Suprapubic skin (tissue), 4 donors: ENCODE results near the gene PLEKHG7. TPM values are rescaled to one million over a fixed set of nuclear protein-coding genes. Genes with fewer than 3 reads are reported as not detected.

ENCODE experiments used
- DNase-seq, 2 donors: peaks; one replicate each; pipeline ENCODE4 v3.0.0-alpha.2; 2019; ENCODE audit warnings: low spot score in 2 of 2
- H3K27ac ChIP-seq: fragments of 200-600 bp; sonication (generic); one replicate; pipeline ENCODE4 v1.5.1; 2019
- H3K27me3 ChIP-seq: fragments of 200-600 bp; sonication (generic); one replicate; pipeline ENCODE4 v1.5.1; 2019
- H3K36me3 ChIP-seq: fragments of 200-600 bp; sonication (generic); one replicate; pipeline ENCODE4 v1.5.1; 2019
- H3K4me1 ChIP-seq: fragments of 200-600 bp; sonication (generic); one replicate; pipeline ENCODE4 v1.5.1; 2019
- H3K4me3 ChIP-seq: fragments of 200-600 bp; sonication (generic); one replicate; pipeline ENCODE4 v1.5.1; 2019; ENCODE audit warnings: mild to moderate bottlenecking
- H3K9me3 ChIP-seq: fragments of 200-600 bp; sonication (generic); one replicate; pipeline ENCODE4 v1.5.1; 2019
- EP300 ChIP-seq: sonication (generic); formaldehyde crosslinking; IDR thresholded peaks from one replicate; pipeline ENCODE4 v1.6.1; 2017; ENCODE audit warnings: antibody characterized with exemption
- POLR2A ChIP-seq, 2 donors: fragments of 450-650 bp; IDR thresholded peaks; one replicate each; pipeline ENCODE4 v1.6.1; 2017; ENCODE audit warnings: antibody characterized with exemption in 2 of 2, mild to moderate bottlenecking in 2 of 2, moderate library complexity in 2 of 2
- POLR2AphosphoS5 ChIP-seq, 3 donors: sonication (generic); formaldehyde crosslinking; IDR thresholded peaks; one replicate each; pipeline ENCODE4 v1.6.1; 2017; ENCODE audit warnings: antibody characterized with exemption in 3 of 3
- WGBS: methylation state at CpG from one replicate; pipeline ENCODE4 v1.1.5; 2018; 5-methylcytosine and 5-hydroxymethylcytosine counted together
- total RNA-seq, 4 donors: library from RNA; depleted of rRNA; stranded (reverse); fragments of >200 nt; gene quantifications; one replicate each; pipeline ENCODE4 v1.1.0, GENCODE V29; 2016
- TF ChIP-seq, protein P1 (sequence below), 2 donors: fragments of 200-600 bp in 1 of 2; fragments of 450-650 bp in 1 of 2; sonication (generic) in 1 of 2; IDR thresholded peaks; one replicate each; pipeline ENCODE4 v1.5.1; 2016 to 2019; ENCODE audit warnings: antibody characterized with exemption in 2 of 2, mild to moderate bottlenecking in 1 of 2, moderate library complexity in 1 of 2

PLEKHG7 gene
- total RNA-seq, 4 donors from 2014 or later, result not detected

DNA sequence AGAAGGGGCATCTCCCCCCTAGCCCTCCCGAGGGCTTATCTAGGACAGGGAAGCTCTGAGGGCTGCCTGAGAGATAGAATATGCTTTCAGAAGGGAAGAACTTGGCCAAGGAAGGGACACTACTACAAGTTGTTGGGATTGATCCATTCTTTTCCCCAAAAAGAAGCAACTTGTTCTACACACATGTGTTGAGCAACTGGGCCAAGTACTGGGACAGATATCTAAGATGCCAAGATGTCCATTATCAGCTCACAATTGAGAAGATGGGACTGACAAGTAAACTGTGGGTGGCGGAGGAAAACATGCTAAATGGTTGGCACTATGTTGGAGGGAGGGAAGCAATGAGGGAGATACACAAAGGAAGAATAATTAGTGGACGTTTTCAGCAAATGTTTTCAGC is 30.9 kb downstream of the PLEKHG7 start:
- no peak for DNase-seq
- Histone ChIP-seq H3K9me3 (no peaks in the 10 kb centered on the region), H3K27me3 (no peaks in the 10 kb centered on the region), H3K4me1 (peaks cover 25% of the 10 kb centered on the region), H3K36me3 (no peaks in the 10 kb centered on the region), H3K4me3 (no peak overlapping the region), H3K27ac (no peak overlapping the region)
- TF ChIP-seq EP300, result no peak
- TF ChIP-seq POLR2AphosphoS5 (IDR thresholded peaks at IDR 0.05), result no peak
- TF ChIP-seq POLR2A (IDR thresholded peaks at IDR 0.05), result no peak
- TF ChIP-seq, protein P1, sequence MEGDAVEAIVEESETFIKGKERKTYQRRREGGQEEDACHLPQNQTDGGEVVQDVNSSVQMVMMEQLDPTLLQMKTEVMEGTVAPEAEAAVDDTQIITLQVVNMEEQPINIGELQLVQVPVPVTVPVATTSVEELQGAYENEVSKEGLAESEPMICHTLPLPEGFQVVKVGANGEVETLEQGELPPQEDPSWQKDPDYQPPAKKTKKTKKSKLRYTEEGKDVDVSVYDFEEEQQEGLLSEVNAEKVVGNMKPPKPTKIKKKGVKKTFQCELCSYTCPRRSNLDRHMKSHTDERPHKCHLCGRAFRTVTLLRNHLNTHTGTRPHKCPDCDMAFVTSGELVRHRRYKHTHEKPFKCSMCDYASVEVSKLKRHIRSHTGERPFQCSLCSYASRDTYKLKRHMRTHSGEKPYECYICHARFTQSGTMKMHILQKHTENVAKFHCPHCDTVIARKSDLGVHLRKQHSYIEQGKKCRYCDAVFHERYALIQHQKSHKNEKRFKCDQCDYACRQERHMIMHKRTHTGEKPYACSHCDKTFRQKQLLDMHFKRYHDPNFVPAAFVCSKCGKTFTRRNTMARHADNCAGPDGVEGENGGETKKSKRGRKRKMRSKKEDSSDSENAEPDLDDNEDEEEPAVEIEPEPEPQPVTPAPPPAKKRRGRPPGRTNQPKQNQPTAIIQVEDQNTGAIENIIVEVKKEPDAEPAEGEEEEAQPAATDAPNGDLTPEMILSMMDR (IDR thresholded peaks at IDR 0.05), result no peak
- WGBS, result 70% methylated on average over 3 of the region's 3 CpGs

DNA sequence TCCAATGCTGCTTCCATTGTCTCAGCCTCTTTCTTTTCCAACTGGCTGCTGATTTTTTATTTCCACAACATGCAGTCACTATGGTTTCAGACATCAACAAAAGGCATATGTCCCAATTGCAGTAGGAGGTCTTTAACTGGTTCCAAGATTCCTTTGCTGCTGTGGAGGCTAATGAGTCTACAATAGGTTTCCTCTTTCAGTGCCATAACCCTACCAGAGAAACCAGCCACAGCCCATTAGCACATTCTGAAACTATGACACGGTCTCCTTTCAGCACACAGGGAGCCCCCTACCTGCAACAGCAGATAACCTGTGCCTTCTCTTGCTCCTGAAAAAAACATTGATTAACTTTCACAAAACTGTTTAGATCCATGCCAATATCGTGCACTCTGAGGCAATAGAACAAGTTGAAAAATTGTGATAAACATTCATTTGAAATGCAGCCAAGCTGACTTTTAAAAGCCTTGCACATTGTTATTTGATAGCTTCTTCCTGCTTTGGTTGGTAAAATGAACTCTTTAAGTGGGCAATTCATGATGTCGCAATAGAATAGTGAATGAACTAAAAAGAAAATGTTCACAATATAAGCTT is 32.4 kb downstream of the PLEKHG7 start:
- Histone ChIP-seq H3K4me3 (no peak overlapping the region), H3K4me1 (peaks cover 25% of the 10 kb centered on the region), H3K9me3 (no peaks in the 10 kb centered on the region), H3K27ac (peak overlapping the region; percentile 66), H3K36me3 (no peaks in the 10 kb centered on the region), H3K27me3 (no peaks in the 10 kb centered on the region)
- 25% methylated on average over 3 of the region's 3 CpGs for WGBS
- TF ChIP-seq POLR2AphosphoS5 (IDR thresholded peaks at IDR 0.05) (no peak), EP300 (no peak), POLR2A (IDR thresholded peaks at IDR 0.05) (no peak)
- TF ChIP-seq, protein P1 (IDR thresholded peaks at IDR 0.05), result no peak
- DNase-seq, result no peak

DNA sequence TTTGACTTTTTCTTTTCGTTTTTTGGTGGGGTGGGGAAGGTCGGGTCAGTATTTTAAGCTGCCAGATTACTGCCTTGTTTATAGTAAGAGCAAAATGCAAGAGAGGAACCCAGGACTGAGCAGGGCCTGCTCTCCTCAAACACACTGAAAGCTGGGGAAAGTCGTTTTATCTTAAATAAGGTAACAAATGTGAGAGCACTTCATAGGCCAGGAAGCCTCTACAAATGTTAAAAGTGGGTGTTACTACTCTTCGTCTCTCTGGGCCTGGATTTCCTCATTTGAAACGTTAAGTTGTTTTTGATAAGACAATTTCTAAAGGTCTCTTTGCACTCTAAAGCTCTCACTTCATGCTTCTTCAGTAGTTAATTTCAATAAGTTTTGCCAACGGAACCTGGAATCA is 33.8 kb downstream of the PLEKHG7 start:
- no peak for DNase-seq
- H3K9me3 ChIP-seq, result no peaks in the 10 kb centered on the region
- no peak overlapping the region for H3K27ac ChIP-seq
- H3K4me1 ChIP-seq, result peaks cover 25% of the 10 kb centered on the region
- no peak for TF ChIP-seq POLR2AphosphoS5 (IDR thresholded peaks at IDR 0.05)
- no peak for TF ChIP-seq EP300
- TF ChIP-seq, protein P1 (IDR thresholded peaks at IDR 0.05), result no peak
- no peak for TF ChIP-seq POLR2A (IDR thresholded peaks at IDR 0.05)
- no peak overlapping the region for H3K4me3 ChIP-seq
- 87% methylated on average over 6 of the region's 6 CpGs for WGBS
- no peaks in the 10 kb centered on the region for H3K27me3 ChIP-seq
- no peaks in the 10 kb centered on the region for H3K36me3 ChIP-seq

DNA sequence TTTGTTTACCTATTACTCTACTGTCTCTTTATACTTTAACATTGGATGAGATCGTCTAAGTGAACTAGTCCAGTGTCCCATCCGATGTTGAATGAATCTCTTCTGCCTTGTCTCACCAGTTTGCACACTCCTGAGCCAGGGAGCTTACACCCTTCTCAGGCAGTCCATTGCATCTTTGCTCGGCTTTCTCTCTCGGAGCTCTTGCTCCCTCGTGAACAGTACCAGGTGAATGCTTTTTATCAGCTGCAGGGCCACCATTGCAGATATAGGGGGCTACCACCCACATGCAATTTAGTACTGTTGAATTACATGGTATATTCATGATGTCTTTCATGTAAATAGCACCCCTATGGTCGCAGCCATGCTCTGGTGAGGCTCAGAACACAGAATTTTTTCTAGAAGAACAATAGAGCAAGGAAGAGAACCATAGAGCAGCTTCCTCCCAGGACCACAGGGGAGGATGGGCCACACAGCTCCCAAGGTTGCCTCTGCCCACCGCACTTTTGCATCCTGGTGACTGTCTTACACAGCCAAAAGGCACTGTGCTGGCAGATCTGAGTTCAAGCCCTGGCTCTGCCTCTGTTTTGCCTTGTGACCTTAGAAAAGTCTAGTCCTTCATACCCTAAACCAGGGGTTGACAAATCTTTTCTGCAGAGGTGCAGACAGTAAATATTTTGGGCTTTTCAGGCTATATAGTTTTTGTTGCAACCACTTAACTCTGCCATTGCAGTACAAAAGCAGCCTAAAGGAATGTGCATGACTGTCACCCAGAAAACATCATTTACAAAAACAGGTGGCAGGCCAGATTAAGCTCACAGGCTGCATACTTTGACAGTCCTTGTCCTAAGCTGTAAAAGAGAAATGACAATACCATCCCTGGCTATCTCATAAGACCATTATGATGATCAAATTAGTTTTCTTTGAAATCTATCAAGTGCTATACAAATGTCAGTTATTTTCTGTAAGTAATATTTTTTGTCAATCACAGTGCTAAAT is 35.4 kb downstream of the PLEKHG7 start:
- no peak for DNase-seq
- Histone ChIP-seq H3K9me3 (no peaks in the 10 kb centered on the region), H3K27me3 (no peaks in the 10 kb centered on the region), H3K27ac (no peak overlapping the region), H3K4me1 (peaks cover 16% of the 10 kb centered on the region), H3K36me3 (no peaks in the 10 kb centered on the region), H3K4me3 (no peak overlapping the region)
- 91% methylated on average over 7 of the region's 7 CpGs for WGBS
- TF ChIP-seq POLR2A (IDR thresholded peaks at IDR 0.05), result no peak
- TF ChIP-seq, protein P1 (IDR thresholded peaks at IDR 0.05), result no peak
- TF ChIP-seq POLR2AphosphoS5 (IDR thresholded peaks at IDR 0.05), result no peak
- no peak for TF ChIP-seq EP300

DNA sequence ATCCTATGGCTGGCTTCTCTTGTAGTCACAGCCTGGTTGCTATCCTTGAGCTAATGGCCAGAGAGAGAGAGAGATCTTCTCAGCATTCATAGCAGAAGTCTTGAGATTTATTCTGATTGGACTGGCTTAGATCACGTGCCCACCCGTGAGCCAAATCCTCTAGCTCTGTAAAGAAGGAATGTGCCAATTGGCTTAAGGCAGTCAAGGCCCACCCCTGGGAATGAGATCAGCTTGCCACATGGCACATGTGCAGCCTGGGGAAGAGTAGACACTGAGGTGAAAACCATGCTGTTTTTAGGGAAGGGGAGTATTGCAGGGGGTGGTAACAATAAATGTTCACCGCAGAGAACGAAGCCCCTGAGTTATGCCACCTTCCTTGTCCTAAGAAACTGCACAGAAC is 36.3 kb downstream of the PLEKHG7 start:
- no peaks in the 10 kb centered on the region for H3K36me3 ChIP-seq
- H3K4me1 ChIP-seq, result peaks cover 16% of the 10 kb centered on the region
- DNase-seq, result no peak
- H3K4me3 ChIP-seq, result no peak overlapping the region
- H3K27me3 ChIP-seq, result no peaks in the 10 kb centered on the region
- WGBS, result 51% methylated on average over 4 of the region's 4 CpGs
- no peaks in the 10 kb centered on the region for H3K9me3 ChIP-seq
- TF ChIP-seq, protein P1 (IDR thresholded peaks at IDR 0.05), result no peak
- TF ChIP-seq EP300 (no peak), POLR2AphosphoS5 (IDR thresholded peaks at IDR 0.05) (no peak), POLR2A (IDR thresholded peaks at IDR 0.05) (no peak)
- H3K27ac ChIP-seq, result no peak overlapping the region
